K562 (cell line): ENCODE results near the gene ARHGAP28. TPM values are rescaled to one million over a fixed set of nuclear protein-coding genes. Genes with fewer than 3 reads are reported as not detected.

Source experiments
- ATAC-seq: fragments of 200-7000 bp; cut with Tn5 transposase; 3 replicates; pipeline ENCODE4 v1.9.1; 2020; ENCODE audit warnings: moderate library complexity
- BruUV-seq: library from RNA; stranded (reverse); fragments of 400-500 nt; replicated peaks from 2 replicates; lab custom pipeline; 2021; lab: Mats Ljungman, UMichigan
- CTCF ChIA-PET: fragments of 300-600 bp; formaldehyde crosslinking; extraction: SDS; loops from one replicate; lab custom pipeline; 2021; ENCODE audit warnings: low intra/inter-chr PET ratio; lab: Yijun Ruan, JAX
- POLR2A ChIA-PET: fragments of 300-600, 350-650 bp; sonication (Branson Sonifier 250); formaldehyde crosslinking; extraction: SDS; loops from one replicate; lab custom pipeline; 2021; ENCODE audit warnings: antibody characterized with exemption, inconsistent platforms; lab: Yijun Ruan, JAX
- DNase-seq, 4 experiments: peaks; one replicate each; pipeline versions ENCODE4 v3.0.0 to v3.0.0-alpha.2; 2011 to 2018; ENCODE audit warnings: low spot score in 3 of 4, mixed read lengths in 3 of 4; ENCODE audit errors: extremely low read depth in 1 of 4
- FAIRE-seq: peaks from 2 replicates; lab custom pipeline; 2011; peaks lifted over from hg19 to GRCh38; lab: Jason Lieb, UNC
- H2AFZ ChIP-seq: 2 replicates; pipeline ENCODE4 v1.6.0; 2011; ENCODE audit warnings: low read depth, low read length, control low read depth, inconsistent platforms
- H3K27ac ChIP-seq: fragments of 200-600 bp; 3 replicates; pipeline ENCODE4 v1.8.0; 2011; ENCODE audit warnings: low read depth, mild to moderate bottlenecking, control low read depth, inconsistent platforms, low read length, moderate library complexity, mixed read lengths; ENCODE audit errors: extremely low read depth
- H3K27me3 ChIP-seq, 2 experiments: fragments of 300-600 bp in 1 of 2; 2 replicates in 1 of 2; 3 replicates in 1 of 2; pipeline versions ENCODE4 v1.6.0 to v1.8.0; 2011; ENCODE audit warnings: inconsistent platforms in 2 of 2, low read length in 2 of 2, mild to moderate bottlenecking in 1 of 2, mixed read lengths in 1 of 2, moderate library complexity in 1 of 2; ENCODE audit not compliant: control insufficient read depth in 2 of 2, insufficient read depth in 2 of 2
- H3K36me3 ChIP-seq: fragments of 300-600 bp; 3 replicates; pipeline ENCODE4 v1.8.0; 2011; ENCODE audit warnings: mild to moderate bottlenecking, low read length, inconsistent platforms; ENCODE audit not compliant: control insufficient read depth, insufficient read depth
- H3K4me1 ChIP-seq, 2 experiments: fragments of 200-600 bp in 1 of 2; replicated peaks in 1 of 2; 2 replicates in 1 of 2; 3 replicates in 1 of 2; pipeline versions ENCODE4 v1.5.1 to v1.8.0; 2011; ENCODE audit warnings: inconsistent platforms in 2 of 2, low read length in 2 of 2, mild to moderate bottlenecking in 1 of 2, mixed read lengths in 1 of 2, moderate library complexity in 1 of 2; ENCODE audit not compliant: control insufficient read depth in 2 of 2, insufficient read depth in 2 of 2
- H3K4me2 ChIP-seq: 2 replicates; pipeline ENCODE4 v1.6.1; 2011; ENCODE audit warnings: low read length, control low read depth, inconsistent platforms, mixed read lengths; ENCODE audit not compliant: insufficient read depth
- H3K4me3 ChIP-seq: fragments of 200-600 bp; sonication (generic), shearing (Covaris generic); 2 replicates; pipeline ENCODE4 v1.5.1; 2016; ENCODE audit warnings: control low read depth, inconsistent platforms
- H3K79me2 ChIP-seq: fragments of 200-600 bp; 3 replicates; pipeline ENCODE4 v1.8.0; 2011; ENCODE audit warnings: low read length, inconsistent platforms; ENCODE audit not compliant: control insufficient read depth, insufficient read depth
- H3K9ac ChIP-seq, 2 experiments: 2 replicates each; pipeline versions ENCODE4 v1.6.0 to v1.6.1; 2011; ENCODE audit warnings: low read depth in 2 of 2, low read length in 2 of 2, control low read depth in 1 of 2, inconsistent platforms in 1 of 2, mild to moderate bottlenecking in 1 of 2, mixed read lengths in 1 of 2; ENCODE audit not compliant: insufficient read depth in 1 of 2
- H3K9me1 ChIP-seq: one replicate; pipeline ENCODE4 v1.6.0; 2011; ENCODE audit warnings: inconsistent platforms, mild to moderate bottlenecking, low read length, moderate library complexity; ENCODE audit not compliant: control insufficient read depth, insufficient read depth
- H3K9me3 ChIP-seq: replicated peaks from 2 replicates; pipeline ENCODE4 v1.5.1; 2011; ENCODE audit warnings: low read depth, low read length, inconsistent platforms; ENCODE audit not compliant: control insufficient read depth, insufficient read depth
- H4K20me1 ChIP-seq: replicated peaks from 2 replicates; pipeline ENCODE4 v1.6.1; 2011; ENCODE audit warnings: low read length, inconsistent platforms, mixed read lengths; ENCODE audit not compliant: control insufficient read depth, insufficient read depth
- ATF3 ChIP-seq, 2 experiments: fragments of 450-650 bp in 1 of 2; sonication (generic) in 1 of 2; formaldehyde crosslinking in 1 of 2; IDR thresholded peaks in 1 of 2; conservative IDR thresholded peaks in 1 of 2; 2 replicates each; pipeline versions ENCODE4 v1.6.1 to v1.8.1; 2016 to 2023; ENCODE audit warnings: mild to moderate bottlenecking in 2 of 2, moderate library complexity in 2 of 2, inconsistent platforms in 1 of 2, missing genetic modification reagents in 1 of 2
- BCOR ChIP-seq: fragments of 450-650 bp; IDR thresholded peaks from 2 replicates; pipeline ENCODE4 v1.6.1; 2016
- CCNT2 ChIP-seq: IDR thresholded peaks from 2 replicates; pipeline ENCODE4 v1.6.1; 2011; ENCODE audit warnings: borderline replicate concordance, low read depth, mild to moderate bottlenecking, moderate library complexity, mixed read lengths, low read length; ENCODE audit not compliant: insufficient read length; ENCODE audit errors: extremely low read depth
- CEBPG ChIP-seq, 3 experiments: fragments of 200-800 bp in 1 of 3; sonication (Bioruptor generic) in 1 of 3; sonication (generic) in 1 of 3; formaldehyde crosslinking in 1 of 3; IDR thresholded peaks in 2 of 3; conservative IDR thresholded peaks in 1 of 3; 2 replicates each; pipeline versions ENCODE4 v1.6.1 to v1.8.0; 2016 to 2022; ENCODE audit warnings: missing compliant biosample characterization in 2 of 3, missing genetic modification characterization in 2 of 3, mild to moderate bottlenecking in 1 of 3, missing genetic modification reagents in 1 of 3
- IRF2 ChIP-seq: sonication (generic); formaldehyde crosslinking; IDR thresholded peaks from 2 replicates; pipeline ENCODE4 v1.8.1; 2022; ENCODE audit warnings: mild to moderate bottlenecking, missing genetic modification reagents
- MCM5 ChIP-seq: fragments of 450-650 bp; IDR thresholded peaks from 2 replicates; pipeline ENCODE4 v1.6.1; 2016; ENCODE audit warnings: low read depth
- PKNOX1 ChIP-seq: fragments of 450-650 bp; IDR thresholded peaks from 2 replicates; pipeline ENCODE4 v1.6.1; 2016
- USF1 ChIP-seq: sonication (generic); formaldehyde crosslinking; IDR thresholded peaks from 2 replicates; pipeline ENCODE4 v1.9.0; 2022; ENCODE audit warnings: mild to moderate bottlenecking, missing genetic modification reagents
- WGBS: fragments of 100-300 bp; shearing (Covaris generic); methylation state at CpG from one replicate; pipeline ENCODE4 v1.1.6; 2016; ENCODE audit warnings: low coverage, mixed read lengths; ENCODE audit not compliant: insufficient coverage; ENCODE audit errors: missing lambda C conversion rate; 5-methylcytosine and 5-hydroxymethylcytosine counted together
- in situ Hi-C: fragments of 300-500 bp; cut with MboI; formaldehyde crosslinking; loops from 4 replicates; pipeline ENCODE4 v1.15.0; 2018; ENCODE audit warnings: inconsistent platforms, mixed read lengths
- intact Hi-C: fragments of 100-400 bp; cut with micrococcal nuclease; formaldehyde crosslinking; loops from 2 replicates; pipeline ENCODE4 v1.14.2; 2022
- polyA plus RNA-seq, 8 experiments: library from polyadenylated mRNA; depleted of rRNA in 4 of 8; stranded (reverse) in 5 of 8; unstranded in 3 of 8; fragments of >200 nt; fragmentation: Nextera tagmentation in 2 of 8; fragmentation: Illumina TruSeq in 1 of 8; extraction: Ambion mirVana in 2 of 8; extraction: Trizol in 1 of 8; gene quantifications; 2 replicates each; pipeline versions ENCODE4 v1.2.1 to v1.2.3, GENCODE V29; 2011 to 2014; ENCODE audit warnings: inconsistent platforms in 1 of 8, missing spikeins in 1 of 8
- total RNA-seq, 7 experiments: library from RNA; depleted of rRNA in 6 of 7; stranded (reverse); fragments of >200 nt in 6 of 7; fragmentation: Illumina TruSeq in 2 of 7; extraction: Trizol in 2 of 7; gene quantifications; 2 replicates each; pipeline versions ENCODE4 v1.2.1 to v1.2.3, GENCODE V29; 2011 to 2021; ENCODE audit warnings: low replicate concordance in 1 of 7

ARHGAP28 gene
- total and polyA plus RNA-seq, 9 of the 15 experiments (the other 6 are each of a cell fraction or from before 2014, with no cell fraction given) = 0.93 to 5.9 (median 5.0) TPM

- Histone ChIP-seq H3K27ac (no peak overlapping the region), H3K4me2 (no peak overlapping the region), H3K4me1 (peaks cover 0 to 10% of the 10 kb centered on the region in 2 experiments; a peak in 2 of 5 replicates), H3K27me3 (no peaks in the 10 kb centered on the region), H3K79me2 (no peaks in the 10 kb centered on the region), H3K9me1 (no peaks in the 10 kb centered on the region), H3K4me3 (no peak overlapping the region), H4K20me1 (no peaks in the 10 kb centered on the region), H3K9ac (no peak overlapping the region), H2AFZ (no peak overlapping the region), H3K36me3 (no peaks in the 10 kb centered on the region), H3K9me3 (no peaks in the 10 kb centered on the region)
- ATAC-seq (no peak), FAIRE-seq (no peak), DNase-seq (no peak)
- ChIA-PET CTCF (interaction anchor here (0.5 kb wide), 1 partner anchor 262 kb away, joined by 7 read pairs; no protein-coding TSS in a partner anchor), POLR2A (interaction anchor here (0.7 to 0.9 kb wide), 2 partner anchors 14 to 52 kb away, joined by 3 read pairs; no protein-coding TSS in a partner anchor)
- TF ChIP-seq USF1 (CRISPR knock-in tag) = no peak
- no peak for TF ChIP-seq PKNOX1
- TF ChIP-seq ATF3 (IDR thresholded peaks at IDR 0.05) = peak; percentile 36; the same call in 1 of the 2 replicates
- TF ChIP-seq ATF3 (CRISPR knock-in tag; conservative IDR thresholded peaks at IDR 0.05) = no peak
- TF ChIP-seq MCM5 = no peak
- no peak for TF ChIP-seq BCOR
- no peak for TF ChIP-seq CCNT2
- TF ChIP-seq CEBPG (CRISPR knock-in tag; IDR thresholded peaks at IDR 0.05) = no peak
- TF ChIP-seq CEBPG (tag; conservative IDR thresholded peaks at IDR 0.05 in 1 of 2, IDR thresholded peaks at IDR 0.05 in 1 of 2) = peak; percentile 39 to 64; a peak in 2 of 4 replicates
- no peak for TF ChIP-seq IRF2 (CRISPR knock-in tag)
- intact Hi-C loops (no loop called here), in situ Hi-C loops (no loop called here)
- WGBS = 40% methylated on average over 1 of the region's 1 CpG
- BruUV-seq = no TSS peak
Observed at GRCh38 chr18:6835345-6835744, 105.8 kb downstream of the ARHGAP28 start.
